Activated CD4-positive, CD25-positive, alpha-beta regulatory T cell treated with anti-CD3 and anti-CD28 coated beads, Interleukin-2, amount 50 U/mL, for 72 hours (primary cell): ENCODE data around the gene NDUFB10.
"Not testable (repeated sequence)": the region's sequence is repeated elsewhere in the genome, so short reads cannot be mapped to it uniquely, and the experiment has no call there.

Experiments used
- DNase-seq: peaks from one replicate; pipeline ENCODE4 v3.0.0; 2021

Gene NDUFB10

GRCh38 chr16:1947369-1947670, 12.0 kb upstream of the NDUFB10 start:
- no peak for DNase-seq

- DNase-seq: no peak
Measured at GRCh38 chr16:1949507-1949906, 9.8 kb upstream of the NDUFB10 start.

GRCh38 chr16:1950047-1950446, 9.3 kb upstream of the NDUFB10 start:
- DNase-seq: no peak

- DNase-seq: no peak
Measured at GRCh38 chr16:1950559-1950958, 8.8 kb upstream of the NDUFB10 start.

- no peak for DNase-seq
Measured at GRCh38 chr16:1953734-1954133, 5.6 kb upstream of the NDUFB10 start.

GRCh38 chr16:1957434-1958142, 1.8 kb upstream of the NDUFB10 start:
- DNase-seq: not testable (repeated sequence)

GRCh38 chr16:1958143-1958491, 1.2 kb upstream of the NDUFB10 start:
- not testable (repeated sequence) for DNase-seq

GRCh38 chr16:1958715-1959268, 546 bp upstream of the NDUFB10 start:
- no peak for DNase-seq

- no peak for DNase-seq
Measured at GRCh38 chr16:1960665-1961630, 1.6 kb downstream of the NDUFB10 start.

- no peak for DNase-seq
Measured at GRCh38 chr16:1961651-1962067, 2.3 kb downstream of the NDUFB10 start.

- DNase-seq: not testable (repeated sequence)
Measured at GRCh38 chr16:1962161-1963153, 3.1 kb downstream of the NDUFB10 start.

GRCh38 chr16:1963806-1964505, 4.6 kb downstream of the NDUFB10 start:
- no peak for DNase-seq

- DNase-seq: peak; percentile 98
Measured at GRCh38 chr16:1964506-1965395, 5.4 kb downstream of the NDUFB10 start, which contains the start of gene RPS2. Gene RPS2, minus strand, starts transcription at chr16:1964826. Its CDS starts 201 bp downstream, at chr16:1964625.

GRCh38 chr16:1965396-1966001, 6.2 kb downstream of the NDUFB10 start:
- DNase-seq: no peak

- DNase-seq: no peak
Measured at GRCh38 chr16:1966460-1966859, 7.1 kb downstream of the NDUFB10 start, which contains the start of gene RNF151. Gene RNF151, plus strand, starts transcription at chr16:1966856. Its CDS starts 26 bp downstream, at chr16:1966882.

GRCh38 chr16:1968146-1968953, 9.0 kb downstream of the NDUFB10 start:
- no peak for DNase-seq

- DNase-seq: peak; percentile 98
Measured at GRCh38 chr16:1971796-1972489, 12.6 kb downstream of the NDUFB10 start, which contains the start of gene TBL3. Gene TBL3, plus strand, starts transcription at chr16:1972053. Its CDS starts 112 bp downstream, at chr16:1972165.

- no peak for DNase-seq
Measured at GRCh38 chr16:1972490-1972877, 13.1 kb downstream of the NDUFB10 start.
